Neutrophil (primary cell): ENCODE results near the gene DEFB112.

Source experiments
- H3K27ac ChIP-seq: fragments of 200-600 bp; sonication (generic); 2 replicates; pipeline ENCODE4 v1.5.1; 2016; ENCODE audit warnings: mild to moderate bottlenecking, moderate library complexity
- H3K27me3 ChIP-seq: fragments of 200-600 bp; sonication (generic); 2 replicates; pipeline ENCODE4 v1.6.0; 2016; ENCODE audit warnings: mild to moderate bottlenecking
- H3K36me3 ChIP-seq: fragments of 200-600 bp; sonication (generic); 2 replicates; pipeline ENCODE4 v1.5.1; 2017
- H3K4me1 ChIP-seq, 2 experiments: fragments of 200-600 bp in 1 of 2; sonication (generic) in 1 of 2; 1 replicate in 1 of 2; 2 replicates in 1 of 2; pipeline versions ENCODE4 v1.5.1 to v1.6.1; 2013 to 2016; ENCODE audit warnings: low read depth in 1 of 2, low read length in 1 of 2, mild to moderate bottlenecking in 1 of 2, moderate library complexity in 1 of 2; ENCODE audit not compliant: control insufficient read depth in 1 of 2, insufficient read depth in 1 of 2
- H3K4me3 ChIP-seq, 2 experiments: fragments of 200-600 bp in 1 of 2; sonication (generic) in 1 of 2; 1 replicate in 1 of 2; 2 replicates in 1 of 2; pipeline ENCODE4 v1.5.1; 2013 to 2016; ENCODE audit warnings: low read depth in 1 of 2, low read length in 1 of 2, mild to moderate bottlenecking in 1 of 2, moderate library complexity in 1 of 2
- H3K9me3 ChIP-seq: fragments of 200-600 bp; sonication (generic); 2 replicates; pipeline ENCODE4 v1.5.1; 2016
- CTCF ChIP-seq: fragments of 200-600 bp; sonication (generic); IDR thresholded peaks from 2 replicates; pipeline ENCODE4 v1.5.1; 2016; ENCODE audit warnings: antibody characterized with exemption

Gene DEFB112

GRCh38 chr6:50003139-50003538 is 46.6 kb downstream of the DEFB112 start:
- Histone ChIP-seq H3K4me1 (no peaks in the 10 kb centered on the region), H3K27me3 (no peaks in the 10 kb centered on the region), H3K36me3 (no peaks in the 10 kb centered on the region), H3K9me3 (no peaks in the 10 kb centered on the region), H3K27ac (no peak overlapping the region), H3K4me3 (no peak overlapping the region)
- TF ChIP-seq CTCF = no peak

- H3K27ac ChIP-seq = no peak overlapping the region
- H3K9me3 ChIP-seq = no peaks in the 10 kb centered on the region
- H3K27me3 ChIP-seq = no peaks in the 10 kb centered on the region
- no peaks in the 10 kb centered on the region for H3K36me3 ChIP-seq
- no peak for TF ChIP-seq CTCF
- no peaks in the 10 kb centered on the region for H3K4me1 ChIP-seq
- no peak overlapping the region for H3K4me3 ChIP-seq
Measured at GRCh38 chr6:49995278-49995677, 54.5 kb downstream of the DEFB112 start.
